HG03196 (cell line): ENCODE data around the gene SRA1.
"Not testable (repeated sequence)": the region's sequence is repeated elsewhere in the genome, so short reads cannot be mapped to it uniquely, and the experiment has no call there.

ENCODE experiments used
- ATAC-seq: cut with Tn5 transposase; IDR thresholded peaks from one replicate; pipeline ENCODE4 v1.9.1; 2021; ENCODE audit not compliant: unreplicated experiment

The SRA1 gene

GRCh38 chr5:140557136-140557805, at the start of gene SRA1:
TSS of gene SRA1 (minus strand) at chr5:140557473. CDS start at chr5:140557452, 21 bp downstream.
- ATAC-seq: peak; percentile 94

GRCh38 chr5:140607031-140607430, 49.8 kb upstream of the SRA1 start:
- no peak for ATAC-seq

GRCh38 chr5:140605879-140606278, 48.6 kb upstream of the SRA1 start:
- no peak for ATAC-seq

- no peak for ATAC-seq
These were observed 46.5 kb upstream of the SRA1 start for GRCh38 chr5:140603734-140604133.

DNA sequence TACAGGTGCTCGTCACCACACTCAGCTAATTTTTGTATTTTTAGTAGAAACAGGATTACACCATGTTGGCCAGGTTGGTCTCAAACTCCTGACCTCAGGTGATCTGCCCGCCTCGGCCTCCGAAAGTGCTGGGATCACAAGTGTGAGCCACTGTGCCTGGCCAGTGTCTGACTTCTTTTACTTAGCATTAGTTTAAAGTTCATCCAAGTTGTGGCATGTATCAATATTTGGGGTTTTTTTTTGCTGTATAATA, 46.1 kb upstream of the SRA1 start:
- ATAC-seq: not testable (repeated sequence)

- ATAC-seq: no peak
These were observed 44.9 kb upstream of the SRA1 start for GRCh38 chr5:140602147-140602546.

DNA sequence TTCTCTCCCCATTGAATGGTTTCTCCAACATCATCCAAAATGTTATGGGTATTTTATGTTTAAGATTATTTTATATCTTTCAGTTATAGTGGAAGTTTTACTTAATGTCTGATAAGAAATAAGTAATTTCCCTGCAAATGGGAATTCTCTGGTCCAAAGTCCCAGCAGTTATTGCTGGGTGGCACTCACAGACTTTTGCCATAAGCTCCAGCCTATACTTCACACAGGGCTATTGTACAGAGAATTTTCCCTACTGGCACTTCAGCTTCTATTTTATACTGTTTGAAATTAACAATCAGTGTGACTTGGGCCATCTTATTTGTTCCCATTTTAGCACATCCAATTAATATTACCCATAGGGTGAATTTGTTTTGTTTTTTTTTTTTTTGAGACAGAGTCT, 42.8 kb upstream of the SRA1 start:
- no peak for ATAC-seq

DNA sequence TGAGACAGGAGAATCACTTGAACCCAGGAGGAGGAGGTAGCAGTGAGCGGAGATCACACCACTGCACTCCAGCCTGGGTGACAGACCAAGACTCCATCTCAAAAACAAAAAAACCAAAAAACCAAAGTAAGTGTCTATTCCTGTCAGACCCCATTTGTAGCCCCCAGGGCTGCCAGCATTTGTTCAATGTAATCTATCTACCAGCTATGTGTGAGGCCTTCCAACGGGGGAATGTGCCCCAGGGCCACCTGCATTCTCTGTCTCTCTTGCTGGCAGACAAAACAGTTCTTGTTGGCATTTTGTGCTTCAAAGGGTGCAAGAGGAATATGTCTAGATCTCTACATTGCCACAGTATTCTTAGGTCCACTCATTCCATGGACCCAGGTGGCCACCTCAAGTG, 41.6 kb upstream of the SRA1 start:
- no peak for ATAC-seq

DNA sequence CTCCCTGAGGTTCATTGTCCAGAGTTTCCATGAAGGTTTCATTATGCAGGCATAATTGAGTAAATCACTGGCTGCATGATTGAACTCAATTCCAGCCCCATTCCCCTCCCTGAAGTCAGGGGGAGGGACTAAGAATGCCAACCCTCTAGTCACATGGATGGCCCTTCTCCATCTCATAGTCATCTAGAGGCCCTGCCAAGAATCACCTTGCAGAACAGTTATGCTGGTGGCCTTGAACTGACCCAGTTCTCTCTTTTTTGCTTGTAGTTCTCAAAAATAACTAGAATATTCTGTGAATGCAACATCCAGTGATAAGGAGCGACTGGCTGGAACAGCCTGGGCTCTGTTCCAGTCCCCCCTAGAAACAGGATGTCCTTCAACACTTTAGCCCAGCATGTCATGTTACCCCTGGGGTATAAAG, 39.1 kb upstream of the SRA1 start:
- ATAC-seq: no peak

DNA sequence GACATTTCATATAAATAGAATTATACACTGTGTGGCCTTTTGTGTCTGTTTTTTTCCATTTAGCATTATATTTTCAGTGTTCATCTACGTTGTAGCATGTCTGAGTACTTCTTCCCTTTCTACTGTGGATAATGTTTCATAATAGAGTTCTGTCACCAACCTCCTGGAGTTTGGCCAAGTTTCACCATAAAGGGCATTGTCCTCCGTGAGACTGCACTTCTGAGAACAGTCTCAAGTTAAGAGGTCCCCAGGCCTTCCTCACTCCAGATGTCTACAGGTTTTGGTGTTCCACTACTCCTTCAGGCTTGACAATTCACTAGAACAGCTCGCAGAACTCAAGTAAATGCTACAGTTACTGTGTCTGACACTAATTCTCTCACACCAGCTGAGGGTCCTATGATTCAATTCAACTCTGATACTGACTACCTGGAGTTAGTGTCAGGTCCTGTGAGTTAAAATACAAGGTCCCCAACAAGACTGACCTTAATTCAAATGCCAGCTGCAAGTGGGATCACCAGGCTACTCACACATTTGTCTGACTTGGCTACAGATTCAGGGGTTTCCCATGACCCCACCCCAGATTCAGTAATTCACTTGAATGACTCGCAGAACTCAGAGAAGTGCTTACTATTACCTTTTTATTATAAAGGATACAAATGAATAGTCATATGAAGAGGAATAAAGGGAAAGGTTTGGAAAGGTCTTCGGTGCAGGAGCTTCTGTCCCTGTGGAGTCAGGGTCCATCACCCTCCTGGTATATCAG, 38.4 kb upstream of the SRA1 start:
- no peak for ATAC-seq

DNA sequence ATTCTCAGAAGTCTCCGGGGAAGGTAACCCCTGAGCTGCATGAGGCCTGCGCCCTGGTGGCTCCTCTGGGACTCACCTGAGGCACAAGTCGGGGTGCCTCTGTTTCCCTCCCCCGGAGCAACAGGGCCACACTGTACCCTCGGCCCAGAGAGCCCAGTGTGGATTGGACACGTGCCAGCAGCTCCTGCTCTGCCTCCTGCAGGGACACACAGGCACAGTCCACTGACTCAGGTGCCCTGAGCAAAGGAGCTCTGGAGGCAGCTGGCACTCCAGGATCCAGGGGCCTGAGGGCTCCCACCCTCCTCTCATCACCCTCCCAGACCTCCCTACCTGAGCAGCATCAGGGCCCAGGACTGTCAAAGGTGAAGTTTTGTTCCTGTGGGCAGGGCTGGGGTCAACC, 36.9 kb upstream of the SRA1 start:
- ATAC-seq: no peak

DNA sequence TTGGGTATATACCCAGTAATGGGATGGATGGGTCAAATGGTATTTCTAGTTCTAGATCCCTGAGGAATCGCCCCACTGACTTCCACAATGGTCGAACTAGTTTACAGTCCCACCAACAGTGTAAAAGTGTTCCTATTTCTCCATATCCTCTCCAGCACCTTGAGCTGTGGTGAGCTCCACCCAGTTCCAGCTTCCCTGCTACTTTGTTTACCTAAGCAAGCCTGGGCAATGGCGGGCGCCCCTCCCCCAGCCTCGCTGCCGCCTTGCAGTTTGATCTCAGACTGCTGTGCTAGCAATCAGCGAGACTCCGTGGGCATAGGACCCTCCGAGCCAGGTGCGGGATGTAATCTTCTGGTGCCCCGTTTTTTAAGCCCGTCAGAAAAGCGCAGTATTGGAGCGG, 35.8 kb upstream of the SRA1 start:
- ATAC-seq: not testable (repeated sequence)

DNA sequence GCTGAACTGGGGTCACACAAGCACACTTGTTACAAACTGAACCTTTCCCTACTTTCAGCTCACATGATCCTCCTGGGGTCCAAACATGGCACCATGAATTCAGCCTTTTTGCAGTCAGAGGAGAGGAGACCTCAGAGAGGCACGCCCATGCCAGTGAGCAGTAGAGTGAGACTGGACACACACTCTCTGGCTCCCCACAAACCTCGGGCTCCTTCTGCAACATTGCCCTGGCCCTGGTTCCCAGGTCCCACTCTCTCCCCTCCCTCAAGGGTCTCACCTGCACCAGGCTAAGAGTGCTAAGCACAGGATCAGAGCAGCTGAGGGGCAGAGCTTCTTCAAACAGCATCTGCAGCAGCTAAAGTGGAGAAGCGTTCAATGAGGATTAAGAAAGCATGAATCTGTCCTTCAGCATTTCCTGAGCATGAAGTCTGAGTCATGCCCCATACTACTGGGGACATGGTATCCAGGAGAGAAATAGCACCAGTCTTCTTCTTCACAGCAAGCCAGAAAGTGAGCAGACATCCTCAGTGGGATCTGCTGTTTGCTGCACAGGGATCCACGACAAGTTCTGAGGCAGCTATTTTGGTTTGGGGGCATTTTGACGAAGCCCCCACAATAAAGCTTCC, 34.6 kb upstream of the SRA1 start:
- no peak for ATAC-seq

DNA sequence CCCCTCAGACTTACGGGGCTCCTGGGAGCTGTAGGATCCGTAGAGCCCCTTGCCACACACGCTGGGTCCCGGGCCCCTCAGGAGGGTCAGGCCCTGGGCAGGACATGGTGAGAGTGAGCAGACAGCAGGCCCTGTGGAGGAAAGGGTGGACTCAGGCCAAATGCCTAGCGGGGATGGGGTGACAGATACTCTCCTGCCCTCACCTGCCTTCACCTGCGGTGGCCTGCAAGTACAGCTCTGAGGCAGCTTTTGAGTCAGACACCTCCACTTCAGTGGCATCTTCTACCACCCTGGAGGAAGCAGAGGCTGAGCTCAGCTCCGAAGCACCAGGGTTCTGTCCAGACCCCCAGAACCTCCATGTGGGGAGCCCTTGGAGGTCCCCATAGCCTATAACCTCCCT, 33.6 kb upstream of the SRA1 start:
- ATAC-seq: no peak

- no peak for ATAC-seq
These were observed 31.2 kb upstream of the SRA1 start for GRCh38 chr5:140588311-140589070.

DNA sequence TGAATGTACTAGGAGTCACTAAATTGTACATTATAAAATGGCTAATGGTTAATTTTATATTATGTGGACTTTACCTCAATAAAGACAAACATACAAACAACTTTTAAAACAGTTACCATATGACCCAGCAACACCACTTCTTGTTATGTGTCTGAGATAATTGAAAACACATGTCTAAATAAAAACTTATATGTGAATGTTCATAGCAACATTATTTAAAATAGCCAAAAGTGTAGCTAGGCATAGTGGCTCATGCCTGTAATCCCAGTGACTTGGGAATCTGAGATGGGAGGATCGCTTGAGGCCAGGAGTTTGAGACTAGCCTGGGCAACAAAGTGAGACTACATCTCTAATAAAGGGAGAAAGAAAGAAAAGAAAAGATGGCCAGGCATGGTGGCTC, 30.2 kb upstream of the SRA1 start:
- no peak for ATAC-seq

- ATAC-seq: not testable (repeated sequence)
These were observed 22.0 kb upstream of the SRA1 start for GRCh38 chr5:140579188-140579747.

DNA sequence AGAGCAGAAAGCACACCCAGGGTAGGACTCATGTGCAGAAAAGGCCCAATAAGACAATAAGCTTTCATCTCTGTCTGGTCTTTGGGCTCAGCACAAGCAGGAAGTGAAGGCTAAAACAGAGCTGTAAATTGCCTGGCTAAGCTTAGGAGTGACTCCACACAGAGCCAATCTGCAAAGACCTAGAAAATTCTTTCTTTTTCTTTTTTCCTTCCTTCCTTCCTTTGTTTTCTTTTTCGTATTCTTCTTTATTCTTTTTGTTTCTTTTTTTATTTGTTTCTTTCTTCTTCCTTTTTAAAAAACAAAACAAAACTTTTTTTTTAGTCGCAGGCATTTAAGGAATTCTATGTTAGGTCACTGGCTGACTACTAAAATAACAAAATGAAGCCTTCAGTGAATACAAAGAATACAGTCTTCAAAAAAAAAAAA, 19.5 kb upstream of the SRA1 start:
- ATAC-seq: no peak

DNA sequence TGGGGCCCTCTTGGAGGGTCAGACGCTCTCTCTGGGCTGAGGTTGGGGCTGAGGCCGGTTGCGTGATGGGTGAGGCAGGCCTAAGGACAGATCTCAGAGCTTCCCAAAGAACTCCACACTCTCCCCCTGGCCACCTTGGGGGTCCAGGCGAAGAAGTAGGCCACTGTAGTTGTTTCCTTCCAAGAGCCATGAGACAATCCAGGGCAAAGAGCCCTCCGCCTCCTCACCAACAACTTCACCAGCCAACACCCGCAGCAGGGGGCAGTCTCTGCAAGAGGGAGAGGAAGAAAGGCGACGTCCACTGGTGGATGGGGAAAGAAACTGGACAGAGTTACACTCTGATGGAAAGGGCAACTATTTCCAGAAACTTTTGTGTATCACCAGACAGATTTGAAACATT, 18.0 kb upstream of the SRA1 start:
- no peak for ATAC-seq

- no peak for ATAC-seq
These were observed 16.9 kb upstream of the SRA1 start for GRCh38 chr5:140574165-140574564.

DNA sequence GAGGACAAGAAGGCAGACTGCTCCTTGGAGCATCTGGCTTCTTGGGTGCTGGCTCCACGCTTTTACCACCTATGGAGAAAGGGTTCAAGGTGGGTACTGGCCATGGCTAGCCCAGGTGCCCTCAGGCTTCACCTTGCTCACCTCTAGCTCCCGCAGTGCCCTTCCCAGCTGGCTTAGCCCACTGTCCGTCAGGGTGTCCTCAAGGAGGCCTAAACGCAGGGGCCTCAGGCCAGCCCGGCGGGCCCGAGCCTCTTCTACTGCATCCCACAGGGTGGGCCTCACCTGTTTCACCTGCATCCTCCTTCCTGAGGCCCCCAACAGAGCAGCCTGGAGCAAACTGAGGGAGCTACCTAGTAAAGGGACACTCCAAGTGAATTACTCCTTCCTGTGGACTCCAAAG, 16.4 kb upstream of the SRA1 start:
- ATAC-seq: no peak
